ENCODE data around the gene SLIT3. TPM values are rescaled to one million over a fixed set of nuclear protein-coding genes. Genes with fewer than 3 reads are reported as not detected.

SLIT3 gene
- total RNA-seq, 3 donors from 2014 or later (not counting 1 experiment from before 2014, with no cell fraction given): 0.34 to 0.80 TPM; not detected in 1

DNA sequence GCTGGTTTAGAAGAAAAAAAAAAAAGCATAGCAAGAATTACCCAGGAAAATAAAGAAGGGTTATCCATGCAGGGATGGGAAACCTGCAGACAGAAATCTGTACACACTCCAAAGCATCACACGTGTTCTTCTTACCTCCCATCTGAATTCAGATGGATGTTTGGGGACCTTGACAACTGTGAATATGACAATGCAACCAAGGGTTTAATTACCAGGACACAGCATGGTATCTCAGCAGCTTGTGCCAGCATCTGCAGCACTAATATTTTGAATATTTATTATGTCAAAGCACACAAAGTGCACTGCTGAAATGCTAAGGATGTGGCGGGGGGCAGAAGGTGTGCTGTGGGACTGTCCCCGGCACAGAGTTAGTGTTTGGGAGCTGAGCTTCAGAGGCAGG is 47.9 kb downstream of the SLIT3 start:
- H3K27ac ChIP-seq (ENCODE audit: low read length): no peak overlapping the region
- TF ChIP-seq, protein P1, sequence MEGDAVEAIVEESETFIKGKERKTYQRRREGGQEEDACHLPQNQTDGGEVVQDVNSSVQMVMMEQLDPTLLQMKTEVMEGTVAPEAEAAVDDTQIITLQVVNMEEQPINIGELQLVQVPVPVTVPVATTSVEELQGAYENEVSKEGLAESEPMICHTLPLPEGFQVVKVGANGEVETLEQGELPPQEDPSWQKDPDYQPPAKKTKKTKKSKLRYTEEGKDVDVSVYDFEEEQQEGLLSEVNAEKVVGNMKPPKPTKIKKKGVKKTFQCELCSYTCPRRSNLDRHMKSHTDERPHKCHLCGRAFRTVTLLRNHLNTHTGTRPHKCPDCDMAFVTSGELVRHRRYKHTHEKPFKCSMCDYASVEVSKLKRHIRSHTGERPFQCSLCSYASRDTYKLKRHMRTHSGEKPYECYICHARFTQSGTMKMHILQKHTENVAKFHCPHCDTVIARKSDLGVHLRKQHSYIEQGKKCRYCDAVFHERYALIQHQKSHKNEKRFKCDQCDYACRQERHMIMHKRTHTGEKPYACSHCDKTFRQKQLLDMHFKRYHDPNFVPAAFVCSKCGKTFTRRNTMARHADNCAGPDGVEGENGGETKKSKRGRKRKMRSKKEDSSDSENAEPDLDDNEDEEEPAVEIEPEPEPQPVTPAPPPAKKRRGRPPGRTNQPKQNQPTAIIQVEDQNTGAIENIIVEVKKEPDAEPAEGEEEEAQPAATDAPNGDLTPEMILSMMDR (IDR thresholded peaks at IDR 0.05): no peak
- no peak overlapping the region for H3K4me3 ChIP-seq (ENCODE audit: low read length)
- H3K36me3 ChIP-seq (ENCODE audit: control insufficient read depth, insufficient read depth, low read length): no peaks in the 10 kb centered on the region
- H3K27me3 ChIP-seq (ENCODE audit: control insufficient read depth, insufficient read depth, low read length): no peaks in the 10 kb centered on the region
- Mint-ChIP-seq H3K4me3 (no peak overlapping the region), H3K27me3 (ENCODE audit: low read depth in 2 of 2) (no peaks in the 10 kb centered on the region), H3K9me3 (peaks cover 0 to 2% of the 10 kb centered on the region in 2 donors), H3K27ac (no peak overlapping the region), H3K4me1 (no peaks in the 10 kb centered on the region), H3K36me3 (no peaks in the 10 kb centered on the region)
- H3K4me1 ChIP-seq (ENCODE audit: control insufficient read depth, insufficient read depth, low read length): no peaks in the 10 kb centered on the region
- 81% methylated on average over 3 of the region's 3 CpGs for WGBS (ENCODE audit: insufficient coverage)
- no peak for DNase-seq
- ATAC-seq: no peak
- intact Hi-C loops (cut with micrococcal nuclease): no loop called here
- H3K9me3 ChIP-seq (ENCODE audit: control insufficient read depth, insufficient read depth, low read length): no peaks in the 10 kb centered on the region

DNA sequence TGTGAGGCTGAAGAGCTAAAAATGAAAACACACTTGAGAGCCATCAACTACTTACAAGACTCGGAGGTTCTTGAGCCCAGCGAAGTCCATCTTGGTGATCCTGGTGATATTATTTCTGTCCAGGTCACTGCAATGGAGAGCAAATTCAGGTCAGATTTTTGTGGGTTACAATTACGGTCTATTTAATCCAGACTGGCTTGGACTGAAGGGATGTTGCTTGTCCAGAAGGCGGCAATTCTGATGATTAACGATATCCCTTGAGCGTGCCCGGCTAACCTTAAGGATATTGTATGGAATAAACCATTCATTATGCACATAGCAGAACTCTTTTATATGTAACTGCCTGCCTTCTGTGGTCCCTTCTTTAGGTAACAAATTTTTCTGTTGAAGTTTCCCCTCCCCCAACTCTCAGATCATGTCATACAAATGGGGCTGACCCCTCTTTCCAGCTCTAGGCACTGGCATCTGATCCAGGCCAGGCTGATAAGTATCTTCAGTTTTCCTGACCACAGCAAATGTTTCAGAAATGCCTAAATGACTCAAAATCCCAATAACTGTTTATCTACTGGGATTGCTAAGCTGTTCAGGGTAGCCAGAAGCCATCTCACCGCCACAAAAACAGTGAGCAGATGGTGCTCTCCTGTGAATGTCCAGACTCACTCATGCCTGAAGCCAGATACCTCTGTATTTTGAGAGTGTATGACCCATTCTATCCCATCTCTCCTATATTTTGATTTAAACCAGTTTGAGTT is 49.4 kb downstream of the SLIT3 start:
- intact Hi-C loops (cut with micrococcal nuclease): no loop called here
- DNase-seq (no peak), ATAC-seq (no peak)
- Histone ChIP-seq H3K9me3 (ENCODE audit: control insufficient read depth, insufficient read depth, low read length) (no peaks in the 10 kb centered on the region), H3K27me3 (ENCODE audit: control insufficient read depth, insufficient read depth, low read length) (no peaks in the 10 kb centered on the region), H3K36me3 (ENCODE audit: control insufficient read depth, insufficient read depth, low read length) (no peaks in the 10 kb centered on the region), H3K4me1 (ENCODE audit: control insufficient read depth, insufficient read depth, low read length) (no peaks in the 10 kb centered on the region), H3K27ac (ENCODE audit: low read length) (no peak overlapping the region), H3K4me3 (ENCODE audit: low read length) (no peak overlapping the region)
- Mint-ChIP-seq H3K4me1 (no peaks in the 10 kb centered on the region), H3K4me3 (no peak overlapping the region), H3K27ac (no peak overlapping the region), H3K36me3 (no peaks in the 10 kb centered on the region), H3K27me3 (ENCODE audit: low read depth in 2 of 2) (no peaks in the 10 kb centered on the region), H3K9me3 (no peaks in the 10 kb centered on the region)
- TF ChIP-seq, protein P1 (IDR thresholded peaks at IDR 0.05): no peak
- WGBS (ENCODE audit: insufficient coverage): 96% methylated on average over 8 of the region's 8 CpGs

- TF ChIP-seq, protein P1 (IDR thresholded peaks at IDR 0.05): no peak
- Mint-ChIP-seq H3K27me3 (ENCODE audit: low read depth in 2 of 2) (peaks cover 0 to 4% of the 10 kb centered on the region in 2 donors), H3K4me3 (no peak overlapping the region), H3K4me1 (no peaks in the 10 kb centered on the region), H3K9me3 (no peaks in the 10 kb centered on the region), H3K36me3 (no peaks in the 10 kb centered on the region), H3K27ac (no peak overlapping the region)
- Histone ChIP-seq H3K4me3 (ENCODE audit: low read length) (no peak overlapping the region), H3K36me3 (ENCODE audit: control insufficient read depth, insufficient read depth, low read length) (no peaks in the 10 kb centered on the region), H3K9me3 (ENCODE audit: control insufficient read depth, insufficient read depth, low read length) (no peaks in the 10 kb centered on the region), H3K27ac (ENCODE audit: low read length) (no peak overlapping the region), H3K27me3 (ENCODE audit: control insufficient read depth, insufficient read depth, low read length) (no peaks in the 10 kb centered on the region), H3K4me1 (ENCODE audit: control insufficient read depth, insufficient read depth, low read length) (no peaks in the 10 kb centered on the region)
- WGBS (ENCODE audit: insufficient coverage): 90% methylated on average over 4 of the region's 4 CpGs
- DNase-seq (no peak), ATAC-seq (no peak)
- intact Hi-C loops (cut with micrococcal nuclease): no loop called here
These were observed 50.1 kb downstream of the SLIT3 start for GRCh38 chr5:169250887-169251286.

DNA sequence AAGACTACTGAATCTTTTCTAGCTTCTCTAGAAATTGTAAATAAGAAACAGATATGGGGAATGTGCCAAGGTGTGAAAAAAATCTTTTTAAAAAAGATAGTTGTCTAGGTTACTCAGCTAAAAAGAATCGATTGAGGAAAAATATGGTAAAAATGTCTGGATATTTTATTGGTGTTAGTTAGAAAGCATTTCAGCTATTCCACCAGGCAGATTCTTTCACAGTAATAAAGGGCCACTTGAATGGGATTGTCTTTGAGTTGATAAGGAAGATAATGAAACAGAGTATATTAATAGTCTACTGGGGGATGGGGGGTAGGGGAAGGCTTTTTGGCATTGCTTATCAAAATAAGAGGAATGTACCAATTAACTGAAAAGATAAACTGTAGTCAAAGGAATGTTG is 51.9 kb downstream of the SLIT3 start:
- Histone ChIP-seq H3K9me3 (ENCODE audit: control insufficient read depth, insufficient read depth, low read length) (no peaks in the 10 kb centered on the region), H3K36me3 (ENCODE audit: control insufficient read depth, insufficient read depth, low read length) (no peaks in the 10 kb centered on the region), H3K27me3 (ENCODE audit: control insufficient read depth, insufficient read depth, low read length) (no peaks in the 10 kb centered on the region), H3K27ac (ENCODE audit: low read length) (no peak overlapping the region), H3K4me1 (ENCODE audit: control insufficient read depth, insufficient read depth, low read length) (no peaks in the 10 kb centered on the region), H3K4me3 (ENCODE audit: low read length) (no peak overlapping the region)
- WGBS (ENCODE audit: insufficient coverage): 88% methylated on average over 1 of the region's 1 CpG
- Mint-ChIP-seq H3K4me3 (no peak overlapping the region), H3K27ac (no peak overlapping the region), H3K36me3 (no peaks in the 10 kb centered on the region), H3K4me1 (no peaks in the 10 kb centered on the region), H3K9me3 (peaks cover 0 to 2% of the 10 kb centered on the region in 2 donors), H3K27me3 (ENCODE audit: low read depth in 2 of 2) (peaks cover 0 to 12% of the 10 kb centered on the region in 2 donors)
- TF ChIP-seq, protein P1 (IDR thresholded peaks at IDR 0.05): no peak
- intact Hi-C loops (cut with micrococcal nuclease): no loop called here
- no peak for DNase-seq
- ATAC-seq: no peak

All from natural killer cell (primary cell).